Mucosa of descending colon (tissue), 3 donors: ENCODE measurements around the gene TMEM45B. TPM values are rescaled to one million over a fixed set of nuclear protein-coding genes. Genes with fewer than 3 reads are reported as not detected.

ENCODE experiments used
- ATAC-seq: fragments of 200-7000 bp; cut with Tn5 transposase; one replicate; pipeline ENCODE4 v1.9.1; 2020; ENCODE audit warnings: mild to moderate bottlenecking, moderate library complexity
- DNase-seq, 3 donors: peaks; one replicate each; pipeline ENCODE4 v3.0.0-alpha.2; 2020
- H3K36me3 ChIP-seq: fragments of 200-600 bp; one replicate; pipeline ENCODE4 v1.8.0; 2021; ENCODE audit warnings: low read depth, mild to moderate bottlenecking
- H3K4me1 ChIP-seq: fragments of 200-600 bp; one replicate; pipeline ENCODE4 v1.8.0; 2021; ENCODE audit warnings: low read depth, mild to moderate bottlenecking
- H3K4me3 ChIP-seq: fragments of 200-600 bp; one replicate; pipeline ENCODE4 v1.8.0; 2021; ENCODE audit warnings: mild to moderate bottlenecking
- H3K9me3 ChIP-seq: fragments of 200-600 bp; one replicate; pipeline ENCODE4 v1.8.0; 2021; ENCODE audit warnings: mild to moderate bottlenecking
- intact Hi-C, 2 donors: fragments of 100-400 bp; cut with DNase I in 1 of 2; cut with micrococcal nuclease in 1 of 2; formaldehyde crosslinking; loops; one replicate each; pipeline versions ENCODE4 v1.11.0 to v1.11.1; 2022; cut with DNase I, micrococcal nuclease
- total RNA-seq, 3 donors: library from RNA; stranded (reverse); fragmentation: NEBNext Ultra II Directional in 2 of 3; extraction: Animal tissue kit (Norgen Biotek cat#: 25700) in 2 of 3; gene quantifications; one replicate each; pipeline versions ENCODE4 v1.2.1 to v1.2.4, GENCODE V29; 2021 to 2023
- TF ChIP-seq, protein P1 (sequence below): fragments of 200-600 bp; IDR thresholded peaks from one replicate; pipeline ENCODE4 v1.8.0; 2022; ENCODE audit warnings: antibody characterized with exemption, mild to moderate bottlenecking
- donor health status: DM: no; HTN: no; CAD: no; lungs with moderate emphysema.
- donor health status: DM: no; HTN: no; CAD: no.
- donor health status: DM: no; HTN: yes; CAD: no.

Gene TMEM45B
- total RNA-seq, 3 donors from 2014 or later: 165 to 442 (median 278) TPM

GRCh38 chr11:129881570-129882170 is 66.0 kb downstream of the TMEM45B start:
- peak in 2 of 3 donors; percentile 55 for DNase-seq
- H3K4me1 ChIP-seq: no peaks in the 10 kb centered on the region
- H3K36me3 ChIP-seq: peaks cover 6% of the 10 kb centered on the region
- H3K9me3 ChIP-seq: no peaks in the 10 kb centered on the region
- TF ChIP-seq, protein P1, sequence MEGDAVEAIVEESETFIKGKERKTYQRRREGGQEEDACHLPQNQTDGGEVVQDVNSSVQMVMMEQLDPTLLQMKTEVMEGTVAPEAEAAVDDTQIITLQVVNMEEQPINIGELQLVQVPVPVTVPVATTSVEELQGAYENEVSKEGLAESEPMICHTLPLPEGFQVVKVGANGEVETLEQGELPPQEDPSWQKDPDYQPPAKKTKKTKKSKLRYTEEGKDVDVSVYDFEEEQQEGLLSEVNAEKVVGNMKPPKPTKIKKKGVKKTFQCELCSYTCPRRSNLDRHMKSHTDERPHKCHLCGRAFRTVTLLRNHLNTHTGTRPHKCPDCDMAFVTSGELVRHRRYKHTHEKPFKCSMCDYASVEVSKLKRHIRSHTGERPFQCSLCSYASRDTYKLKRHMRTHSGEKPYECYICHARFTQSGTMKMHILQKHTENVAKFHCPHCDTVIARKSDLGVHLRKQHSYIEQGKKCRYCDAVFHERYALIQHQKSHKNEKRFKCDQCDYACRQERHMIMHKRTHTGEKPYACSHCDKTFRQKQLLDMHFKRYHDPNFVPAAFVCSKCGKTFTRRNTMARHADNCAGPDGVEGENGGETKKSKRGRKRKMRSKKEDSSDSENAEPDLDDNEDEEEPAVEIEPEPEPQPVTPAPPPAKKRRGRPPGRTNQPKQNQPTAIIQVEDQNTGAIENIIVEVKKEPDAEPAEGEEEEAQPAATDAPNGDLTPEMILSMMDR: no peak
- no peak overlapping the region for H3K4me3 ChIP-seq
- ATAC-seq: peak; percentile 75
- intact Hi-C loops: no loop called here

GRCh38 chr11:129884581-129884980 is 68.9 kb downstream of the TMEM45B start:
- intact Hi-C loops: no loop called here
- Histone ChIP-seq H3K9me3 (no peaks in the 10 kb centered on the region), H3K36me3 (peaks cover 20% of the 10 kb centered on the region), H3K4me1 (no peaks in the 10 kb centered on the region), H3K4me3 (no peak overlapping the region)
- DNase-seq (no peak), ATAC-seq (no peak)
- TF ChIP-seq, protein P1: no peak

DNA sequence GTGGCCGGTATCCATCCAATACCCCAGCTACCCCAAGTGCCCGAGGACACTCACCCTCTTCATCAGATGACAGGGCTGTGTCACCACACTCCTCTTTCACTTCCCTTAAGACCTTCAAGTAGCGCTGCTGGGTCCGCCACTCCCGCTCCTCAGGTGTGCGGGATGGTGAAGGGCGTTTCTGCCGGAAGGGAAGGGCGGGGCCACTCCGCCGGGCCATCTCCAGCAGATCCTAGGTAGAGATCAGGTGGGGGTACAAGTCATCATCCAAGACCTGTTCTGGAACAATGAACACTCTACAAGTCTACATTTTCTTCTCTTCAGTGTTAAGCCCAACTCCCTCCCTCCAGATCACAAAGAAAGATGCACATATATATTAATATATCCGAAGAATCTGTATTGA is 69.7 kb downstream of the TMEM45B start:
- ATAC-seq (no peak), DNase-seq (no peak)
- Histone ChIP-seq H3K4me3 (no peak overlapping the region), H3K9me3 (no peaks in the 10 kb centered on the region), H3K36me3 (peaks cover 20% of the 10 kb centered on the region), H3K4me1 (no peaks in the 10 kb centered on the region)
- TF ChIP-seq, protein P1: no peak
- intact Hi-C loops: no loop called here

DNA sequence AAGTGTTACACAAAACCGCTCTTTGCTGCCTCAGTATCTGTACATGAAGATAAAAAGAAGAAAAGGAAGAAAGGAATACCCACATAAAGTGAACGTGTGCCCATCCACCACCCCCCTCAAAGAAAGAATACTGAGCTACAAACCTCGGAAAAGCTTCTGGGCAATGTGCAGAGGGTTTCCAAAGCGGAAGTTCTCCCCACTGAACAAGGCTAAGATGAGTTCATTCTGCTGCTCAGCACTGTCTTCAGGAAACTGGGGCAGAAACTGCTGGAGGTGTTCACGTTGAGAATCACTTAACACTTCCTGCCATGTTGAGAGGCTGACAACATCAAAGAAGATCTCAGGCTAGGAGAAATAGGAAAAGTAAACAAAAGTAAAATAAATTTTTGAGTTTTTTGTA is 72.8 kb downstream of the TMEM45B start:
- intact Hi-C loops: no loop called here
- H3K4me1 ChIP-seq: no peaks in the 10 kb centered on the region
- H3K36me3 ChIP-seq: peaks cover 14% of the 10 kb centered on the region
- no peak for DNase-seq
- ATAC-seq: no peak
- no peaks in the 10 kb centered on the region for H3K9me3 ChIP-seq
- TF ChIP-seq, protein P1: no peak
- no peak overlapping the region for H3K4me3 ChIP-seq

- DNase-seq (no peak), ATAC-seq (peak; percentile 32)
- TF ChIP-seq, protein P1: no peak
- peak overlapping the region; percentile 90 for H3K4me3 ChIP-seq
- H3K4me1 ChIP-seq: peaks cover 12% of the 10 kb centered on the region
- no peaks in the 10 kb centered on the region for H3K9me3 ChIP-seq
- intact Hi-C loops: no loop called here
- no peaks in the 10 kb centered on the region for H3K36me3 ChIP-seq
Measured at GRCh38 chr11:129894278-129895125, 78.9 kb downstream of the TMEM45B start.
